Neural crest cell (in vitro differentiated cells): ENCODE measurements around the gene SPHK2. TPM values are rescaled to one million over a fixed set of nuclear protein-coding genes. Genes with fewer than 3 reads are reported as not detected.

Experiments used
- DNase-seq: peaks from one replicate; pipeline ENCODE4 v3.0.0; 2021; ENCODE audit warnings: low read depth, mixed read lengths, low spot score
- H3K27ac Mint-ChIP-seq: one replicate; pipeline ENCODE4 v1.8.0; 2021; ENCODE audit warnings: mild to moderate bottlenecking, mixed read lengths; ENCODE audit not compliant: unreplicated experiment
- H3K27me3 Mint-ChIP-seq: 2 replicates; pipeline ENCODE4 v1.8.0; 2021; ENCODE audit warnings: low read depth, mild to moderate bottlenecking, mixed read lengths
- H3K36me3 Mint-ChIP-seq: 2 replicates; pipeline ENCODE4 v1.8.0; 2021; ENCODE audit warnings: low read depth, mild to moderate bottlenecking, mixed read lengths
- H3K4me1 Mint-ChIP-seq: 2 replicates; pipeline ENCODE4 v1.8.0; 2021; ENCODE audit warnings: mixed read lengths
- H3K4me3 Mint-ChIP-seq: one replicate; pipeline ENCODE4 v1.8.0; 2021; ENCODE audit warnings: mild to moderate bottlenecking, mixed read lengths
- H3K9me3 Mint-ChIP-seq: 2 replicates; pipeline ENCODE4 v1.8.0; 2021; ENCODE audit warnings: mixed read lengths
- CTCF ChIP-seq: fragments of 200-600 bp; sonication (generic); conservative IDR thresholded peaks from 2 replicates; pipeline ENCODE4 v1.5.0; 2021; ENCODE audit warnings: antibody characterized with exemption, mild to moderate bottlenecking
- total RNA-seq: library from RNA; stranded (reverse); gene quantifications from 2 replicates; pipeline ENCODE4 v1.2.1, GENCODE V29; 2021

SPHK2 gene
- total RNA-seq, 1 donor from 2014 or later, result 50.3 TPM

GRCh38 chr19:48665786-48666185 is 46.5 kb downstream of the SPHK2 start:
- Mint-ChIP-seq H3K9me3 (peaks cover 10% of the 10 kb centered on the region), H3K4me3 (no peak overlapping the region), H3K27ac (no peak overlapping the region), H3K36me3 (no peaks in the 10 kb centered on the region), H3K4me1 (no peaks in the 10 kb centered on the region), H3K27me3 (no peaks in the 10 kb centered on the region)
- no peak for TF ChIP-seq CTCF
- no peak for DNase-seq

- Mint-ChIP-seq H3K27ac (no peak overlapping the region), H3K4me1 (peaks cover 6% of the 10 kb centered on the region), H3K27me3 (no peaks in the 10 kb centered on the region), H3K4me3 (no peak overlapping the region), H3K36me3 (no peaks in the 10 kb centered on the region), H3K9me3 (peaks cover 7% of the 10 kb centered on the region)
- DNase-seq, result no peak
- TF ChIP-seq CTCF, result no peak
Measured at GRCh38 chr19:48668332-48668731, 49.0 kb downstream of the SPHK2 start.

- Mint-ChIP-seq H3K4me1 (peaks cover 10% of the 10 kb centered on the region), H3K27me3 (no peaks in the 10 kb centered on the region), H3K9me3 (peaks cover 7% of the 10 kb centered on the region), H3K36me3 (no peaks in the 10 kb centered on the region), H3K4me3 (no peak overlapping the region), H3K27ac (no peak overlapping the region)
- no peak for DNase-seq
- TF ChIP-seq CTCF, result no peak
Measured at GRCh38 chr19:48668761-48669160, 49.5 kb downstream of the SPHK2 start.

GRCh38 chr19:48669903-48670668 is 50.8 kb downstream of the SPHK2 start:
- Mint-ChIP-seq H3K4me3 (no peak overlapping the region), H3K36me3 (no peaks in the 10 kb centered on the region), H3K27ac (no peak overlapping the region), H3K27me3 (no peaks in the 10 kb centered on the region), H3K9me3 (peaks cover 7% of the 10 kb centered on the region), H3K4me1 (peaks cover 14% of the 10 kb centered on the region)
- no peak for TF ChIP-seq CTCF
- no peak for DNase-seq

- DNase-seq, result no peak
- Mint-ChIP-seq H3K4me3 (no peak overlapping the region), H3K4me1 (peaks cover 22% of the 10 kb centered on the region), H3K9me3 (peaks cover 7% of the 10 kb centered on the region), H3K36me3 (no peaks in the 10 kb centered on the region), H3K27me3 (no peaks in the 10 kb centered on the region), H3K27ac (peak overlapping the region; percentile 57)
- TF ChIP-seq CTCF, result no peak
Measured at GRCh38 chr19:48670699-48671445, 51.6 kb downstream of the SPHK2 start.
